GM18526 (cell line): ENCODE results near the gene PLD1.

Experiments used
- POLR2A ChIP-seq: IDR thresholded peaks from 3 replicates; pipeline ENCODE4 v1.6.1; 2011; ENCODE audit not compliant: insufficient read length; ENCODE audit errors: extremely low read depth

Gene PLD1

DNA sequence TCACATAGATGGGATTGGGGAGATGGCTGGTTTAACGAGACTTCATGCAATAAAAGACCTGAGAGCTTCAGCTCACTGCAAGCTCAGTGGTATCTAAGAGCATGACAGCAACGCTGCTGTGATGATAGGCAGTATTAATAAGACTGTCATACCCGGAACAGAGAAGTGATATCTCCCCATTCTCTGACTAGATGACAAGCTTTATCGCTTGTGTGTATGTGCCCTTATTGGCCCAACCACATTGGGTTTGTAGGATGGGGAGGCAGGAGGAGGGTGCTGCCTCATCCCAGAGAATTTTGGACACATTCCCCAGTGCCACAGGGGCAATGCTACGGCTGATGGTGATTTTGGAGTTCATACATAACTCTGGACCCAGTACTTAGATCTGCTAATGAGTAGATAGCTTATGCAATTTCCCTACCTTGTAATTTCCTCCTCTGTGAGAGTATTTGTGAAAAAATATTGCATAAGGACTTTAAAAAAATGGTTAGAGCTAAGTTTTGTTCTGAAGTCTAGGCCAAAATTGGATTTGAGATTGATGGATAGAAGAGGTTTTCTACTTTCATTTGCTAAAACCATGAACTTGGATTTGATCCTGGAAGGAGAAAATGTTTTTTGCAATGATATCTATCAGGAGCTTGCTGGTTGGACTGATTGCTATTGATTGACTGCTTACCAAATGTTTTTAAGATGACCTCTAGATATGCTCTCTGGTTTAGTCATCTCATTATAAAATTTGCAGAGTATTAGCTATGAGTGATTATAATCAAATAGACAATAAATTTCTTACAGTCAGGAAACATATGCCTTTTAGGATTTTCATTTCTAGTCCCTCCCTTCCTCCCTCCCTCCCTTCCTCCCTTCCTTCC lies 18.9 kb upstream of the PLD1 start:
- no peak for TF ChIP-seq POLR2A

DNA sequence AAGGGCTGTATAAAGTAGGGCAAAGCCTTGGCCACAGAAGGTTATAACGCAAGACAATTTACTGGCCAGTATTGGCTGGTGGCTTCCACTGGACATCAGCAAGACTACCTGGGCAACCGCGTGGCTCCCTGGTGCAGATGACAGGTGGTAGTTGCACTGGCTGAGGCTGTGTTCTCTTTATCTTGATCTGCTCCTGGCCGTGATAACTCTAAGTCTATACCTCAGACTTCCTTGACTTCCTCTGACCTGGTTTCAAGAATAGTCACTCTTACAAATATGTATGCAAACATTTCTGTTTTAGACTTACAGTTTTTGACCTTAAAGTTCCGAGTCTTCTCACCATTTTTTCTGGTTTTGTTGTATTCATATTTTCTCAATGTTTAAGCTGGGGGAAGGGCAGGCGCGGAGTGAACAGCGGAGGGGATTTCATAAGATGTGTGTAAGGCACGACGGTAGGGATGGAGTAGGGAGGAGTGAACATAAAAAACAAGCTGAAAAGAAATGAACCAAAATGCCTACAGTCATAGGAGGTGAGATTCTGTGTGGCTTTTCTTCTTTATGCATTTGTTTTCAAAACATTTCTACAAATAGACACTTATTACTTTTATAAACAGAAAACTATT lies 17.7 kb upstream of the PLD1 start:
- TF ChIP-seq POLR2A: no peak

DNA sequence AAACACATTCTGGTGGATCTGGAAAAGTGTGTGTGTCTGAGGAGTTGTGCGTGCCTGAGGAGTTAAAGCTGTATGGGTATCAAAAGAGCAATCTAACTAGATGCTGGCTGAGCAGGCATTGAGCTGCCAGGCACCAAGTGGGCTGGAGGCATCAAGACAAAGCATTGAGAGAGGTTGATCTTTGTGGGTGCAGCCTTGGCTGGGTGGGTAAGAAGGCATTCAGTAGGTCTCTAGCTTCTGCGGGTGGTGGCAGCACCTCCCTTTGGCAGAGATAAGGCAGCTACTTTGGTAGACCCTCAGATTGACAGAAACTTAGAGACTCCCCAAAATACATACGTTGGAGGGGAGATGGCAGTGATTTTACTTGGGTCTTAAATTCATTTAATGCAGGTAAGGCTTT lies 17.1 kb upstream of the PLD1 start:
- no peak for TF ChIP-seq POLR2A

DNA sequence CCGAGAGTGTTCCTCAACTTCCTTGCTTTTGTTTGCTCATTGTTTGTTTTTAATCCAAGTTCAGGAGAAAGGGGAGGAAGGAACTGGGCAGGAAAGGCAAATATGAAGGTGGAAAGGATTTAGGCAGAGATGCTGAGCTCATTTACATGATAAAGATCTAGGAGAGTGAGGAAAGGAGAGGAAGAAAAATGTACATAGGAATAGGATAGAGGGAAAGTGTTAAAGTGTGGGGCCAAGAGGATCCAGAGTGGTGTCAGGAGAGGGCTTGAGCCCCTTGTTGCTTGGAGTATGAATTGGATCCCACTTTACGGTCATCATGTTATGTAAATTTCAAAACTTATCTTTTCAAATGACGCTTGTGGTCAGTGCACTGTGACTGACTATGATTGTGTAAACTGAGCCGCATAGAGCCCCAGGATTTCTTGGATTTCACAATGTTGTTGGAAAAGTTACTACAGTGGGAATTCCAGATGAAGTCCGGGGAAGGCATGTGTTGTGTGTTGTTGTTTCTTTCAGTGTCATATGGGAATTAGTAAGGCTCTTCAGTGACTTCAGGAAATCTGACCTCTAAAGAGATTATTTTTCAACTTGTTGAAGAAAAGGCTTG lies 15.0 kb upstream of the PLD1 start:
- no peak for TF ChIP-seq POLR2A

DNA sequence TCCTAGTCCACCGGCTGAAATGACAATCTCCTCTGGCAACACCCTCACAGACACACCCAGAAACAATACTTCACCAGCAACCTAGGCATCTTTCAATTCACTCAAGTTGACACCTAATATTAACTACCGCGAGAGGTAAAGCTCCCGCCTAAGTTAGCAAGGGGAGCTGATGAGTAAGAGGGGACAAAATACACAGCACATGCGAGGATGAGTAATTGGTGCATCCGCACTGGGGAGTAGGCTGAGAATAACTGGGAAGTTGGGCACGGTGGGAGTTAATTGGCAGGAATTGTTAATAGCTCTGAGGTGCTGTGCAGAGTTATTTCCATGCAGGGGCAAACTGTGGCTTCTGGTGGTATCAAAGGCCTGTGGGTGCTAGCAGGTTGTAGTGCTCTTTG lies 14.5 kb upstream of the PLD1 start:
- TF ChIP-seq POLR2A: no peak

DNA sequence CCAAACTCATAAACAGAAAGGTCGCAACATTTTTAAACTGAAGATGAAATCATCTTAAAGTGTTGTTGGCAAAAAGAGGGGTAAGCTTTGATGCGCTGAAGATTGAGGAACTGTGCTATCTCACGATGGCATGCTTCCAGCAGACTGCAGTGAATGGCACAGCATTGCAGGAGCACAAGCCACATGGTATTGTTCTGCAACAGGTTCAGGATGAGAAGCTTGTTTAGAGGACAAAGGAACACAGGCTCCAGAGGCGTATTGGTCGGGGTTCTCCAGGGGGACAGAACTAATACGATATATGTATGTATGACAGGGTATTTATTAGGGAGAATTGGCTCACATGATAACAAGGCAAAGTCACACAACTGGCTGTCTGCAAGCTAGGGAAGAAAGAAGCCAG lies 13.8 kb upstream of the PLD1 start:
- TF ChIP-seq POLR2A: no peak

DNA sequence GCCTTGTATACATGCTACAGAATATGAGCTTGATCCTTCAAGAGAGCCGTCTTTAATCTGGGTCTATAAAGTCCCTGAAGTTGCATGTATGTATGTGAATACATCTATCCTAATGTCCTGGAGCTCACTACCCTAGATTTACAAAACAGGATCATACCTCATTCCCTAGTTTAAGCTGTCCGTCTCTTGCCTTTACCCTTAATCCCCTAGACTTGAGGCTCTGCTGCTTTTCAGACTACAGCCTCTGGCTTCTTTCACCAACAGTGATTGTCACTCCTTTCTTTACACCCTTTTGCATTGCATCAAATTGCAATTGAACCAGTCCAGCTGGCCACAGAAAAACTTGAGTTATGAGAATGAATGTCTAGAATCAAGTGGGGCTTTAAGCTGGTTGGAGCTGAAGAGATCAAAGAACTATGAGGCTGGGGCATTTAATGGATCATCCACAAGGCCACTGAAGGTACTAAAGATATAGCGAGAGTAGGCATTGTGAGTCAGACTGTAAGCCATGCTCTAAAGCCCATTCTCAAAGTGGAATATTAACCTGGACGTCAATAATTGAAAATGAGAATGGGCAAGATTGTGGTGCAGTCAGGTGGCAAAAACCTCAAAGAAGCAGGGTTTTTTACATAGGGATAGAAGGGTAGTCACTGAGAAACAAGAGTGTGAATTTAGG lies 12.3 kb upstream of the PLD1 start:
- TF ChIP-seq POLR2A: no peak

DNA sequence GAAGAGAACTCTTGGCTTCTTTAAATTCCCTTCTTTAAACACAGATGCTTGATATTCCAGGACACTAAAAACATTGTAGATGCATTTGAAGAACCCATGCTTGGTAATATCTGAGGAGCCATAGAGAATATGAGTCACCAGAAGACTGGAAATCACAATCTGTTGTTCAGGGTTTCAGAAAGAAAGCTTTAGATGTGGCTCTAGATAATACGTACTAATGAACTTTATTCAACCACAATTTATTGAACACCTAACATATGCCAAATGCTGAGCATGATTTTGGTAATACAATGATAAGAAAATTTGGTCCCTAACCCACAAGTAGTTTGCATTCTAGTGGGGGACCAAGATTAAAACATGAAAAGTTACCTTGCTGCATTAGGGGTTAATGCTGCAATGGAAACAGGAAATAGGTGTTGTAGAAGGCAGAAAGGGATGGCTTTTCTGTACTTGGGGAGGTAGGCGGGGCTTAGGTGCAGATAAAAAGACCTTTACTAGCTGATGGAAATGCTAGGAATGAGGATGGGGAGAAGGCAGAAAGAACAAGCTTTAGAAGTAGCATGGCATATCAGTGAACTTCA lies 11.6 kb upstream of the PLD1 start:
- no peak for TF ChIP-seq POLR2A

DNA sequence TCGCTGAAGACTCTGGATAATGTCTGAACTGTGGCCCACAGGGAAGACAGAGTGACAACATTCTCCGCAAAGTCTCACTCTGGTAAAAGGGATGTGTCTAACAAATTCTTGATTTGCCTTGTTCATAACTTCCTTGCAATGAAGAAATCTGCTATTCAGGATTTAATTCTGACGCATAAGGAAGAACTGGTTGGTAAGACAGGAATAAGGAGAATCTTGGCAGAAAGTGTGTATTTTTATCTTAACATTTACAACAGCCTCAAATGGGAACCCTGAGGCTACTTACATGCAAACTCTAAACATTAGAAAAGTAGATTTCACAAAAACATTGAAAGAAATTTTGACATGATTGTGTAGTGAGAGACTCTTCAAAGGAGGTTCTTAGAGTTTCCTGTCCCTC lies 10.8 kb upstream of the PLD1 start:
- TF ChIP-seq POLR2A: no peak

DNA sequence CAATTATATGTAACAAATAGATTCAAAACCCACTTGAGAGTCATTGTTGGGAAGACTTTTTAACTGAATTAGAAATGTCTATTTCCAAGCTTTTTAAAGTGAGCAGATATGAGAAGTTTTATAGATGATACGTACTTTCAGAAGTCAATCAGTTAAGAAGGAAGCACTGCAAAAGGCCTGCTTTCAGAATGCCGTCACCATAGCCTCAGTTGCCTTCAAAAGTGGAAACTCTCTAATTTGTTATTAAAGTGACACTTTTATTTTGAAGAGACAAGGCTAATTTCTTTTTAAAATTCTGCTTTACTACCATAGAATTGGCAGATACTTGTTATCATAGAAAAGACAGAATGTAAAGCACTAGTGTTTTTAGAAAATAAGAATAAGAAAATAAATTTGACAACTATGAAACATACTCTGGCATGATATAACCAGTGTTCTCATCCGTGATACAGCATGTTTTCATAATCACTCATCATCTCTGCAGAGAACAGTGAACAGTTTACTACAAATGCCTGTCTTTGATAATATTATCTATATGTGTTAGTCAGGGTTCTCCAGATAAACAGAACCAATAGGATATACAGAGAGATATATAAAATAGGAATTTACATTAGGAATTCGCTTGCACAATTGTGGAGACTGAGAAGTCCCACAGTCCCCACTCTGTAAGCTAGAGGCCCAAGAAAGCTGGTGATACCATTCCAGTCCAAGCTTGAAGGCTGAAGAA lies 7.0 kb upstream of the PLD1 start:
- TF ChIP-seq POLR2A: no peak

DNA sequence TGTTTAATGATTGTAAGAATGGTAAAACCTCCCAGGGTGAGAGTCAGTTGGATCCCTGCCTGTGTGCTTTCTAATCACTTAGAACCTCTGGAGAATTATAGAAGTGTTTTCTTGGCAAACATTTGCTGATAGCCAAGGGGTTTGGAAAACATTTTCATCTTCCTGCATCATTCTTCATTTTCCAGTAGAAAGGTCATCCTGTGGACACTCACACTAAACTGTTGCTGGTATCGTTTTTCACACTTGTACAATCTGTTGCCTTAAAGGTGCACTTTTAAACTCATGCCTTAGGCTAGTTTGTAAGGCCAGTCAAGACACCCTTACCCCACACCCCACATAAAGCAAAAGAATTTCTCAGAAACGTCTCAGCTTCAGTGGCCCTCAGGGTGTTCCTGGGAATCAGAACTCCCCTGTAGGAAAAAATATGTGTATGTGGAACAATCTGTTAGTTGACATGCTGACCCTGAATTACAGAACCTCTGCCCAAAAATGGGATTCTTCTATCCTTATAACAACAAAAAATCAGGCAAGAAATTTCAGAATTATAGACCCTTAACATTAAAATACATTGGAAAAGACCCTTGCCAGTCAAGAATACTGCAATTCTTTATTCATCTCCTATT lies 5.8 kb upstream of the PLD1 start:
- TF ChIP-seq POLR2A: no peak

DNA sequence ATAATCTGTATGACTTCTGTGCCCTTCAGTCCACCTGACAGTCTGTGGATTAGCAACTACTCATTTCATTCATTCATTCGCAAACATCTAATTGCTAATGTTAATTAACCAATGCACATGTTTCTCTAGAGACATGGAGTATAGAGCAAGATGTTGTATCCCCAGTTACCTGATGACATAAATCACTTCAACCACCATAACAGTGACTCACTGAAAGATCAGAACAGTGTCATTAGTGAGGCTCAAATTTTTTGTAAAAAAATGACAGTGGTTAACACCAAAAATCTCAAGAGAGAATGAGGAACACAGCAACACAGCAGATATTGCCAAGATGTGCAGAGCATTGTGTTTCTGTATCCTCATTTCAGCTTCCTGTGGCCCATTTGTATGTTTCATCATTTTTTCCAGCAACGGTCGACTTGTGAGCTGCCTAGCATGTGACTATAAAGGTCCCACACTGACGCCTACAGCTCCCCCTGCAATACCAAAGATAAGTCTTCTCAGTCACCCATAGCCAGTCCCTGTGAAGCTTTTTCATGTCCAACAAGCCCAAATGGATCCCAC lies 3.7 kb upstream of the PLD1 start:
- TF ChIP-seq POLR2A: no peak

DNA sequence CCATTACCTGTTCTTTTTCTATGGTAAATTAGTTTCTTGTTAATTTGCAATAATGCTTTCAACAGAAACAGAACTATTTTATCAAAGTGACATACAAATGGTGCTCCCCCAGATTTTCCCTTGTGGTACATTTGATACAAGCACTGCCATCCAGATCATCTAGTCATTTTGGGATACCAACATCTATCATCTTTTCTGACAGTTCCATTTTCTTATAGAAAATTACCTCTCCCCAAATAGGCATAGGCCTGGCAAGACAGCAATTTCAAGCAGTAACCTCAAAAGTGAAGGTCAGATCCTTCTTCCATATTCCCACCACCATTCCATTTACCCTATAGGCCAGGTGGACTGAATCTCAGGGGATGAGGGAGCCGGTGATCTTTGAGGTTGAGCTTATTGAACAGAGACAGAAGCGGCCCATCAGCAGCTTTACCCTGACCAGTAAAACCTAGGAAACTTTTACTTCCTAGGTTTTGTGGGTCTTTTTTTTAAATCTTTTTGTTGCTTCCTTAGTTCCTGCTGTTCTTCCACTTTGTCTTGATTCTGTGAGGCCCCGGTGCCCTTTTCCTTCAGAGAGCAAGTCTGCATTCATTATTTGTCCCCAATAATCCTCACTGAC lies 3.1 kb upstream of the PLD1 start:
- TF ChIP-seq POLR2A: no peak

DNA sequence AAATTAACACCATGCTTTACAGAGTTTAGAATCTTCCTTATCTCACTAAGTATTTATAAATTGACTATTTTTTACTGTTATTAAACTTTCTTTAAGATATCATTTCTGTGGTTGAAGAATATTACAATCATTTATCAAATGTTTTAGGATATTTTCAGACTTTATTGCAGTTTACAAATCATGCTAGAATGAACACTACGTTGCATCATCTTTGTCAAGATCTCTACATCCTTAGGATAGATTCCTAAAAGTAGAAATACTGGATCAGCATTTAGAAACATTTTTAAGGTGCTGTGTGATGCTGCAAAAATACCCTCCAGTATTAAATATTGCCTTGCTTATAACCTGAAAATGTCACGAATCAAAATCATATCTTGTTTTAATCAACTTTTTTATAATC lies 2.5 kb upstream of the PLD1 start:
- no peak for TF ChIP-seq POLR2A
